OCI-LY1 (cell line): ENCODE results near the gene NCF4.

ENCODE experiments used
- H2AFZ ChIP-seq: fragments of 200-600 bp; sonication (generic), shearing (Covaris generic); 2 replicates; pipeline ENCODE4 v1.6.0; 2014; ENCODE audit warnings: antibody characterized with exemption, mild to moderate bottlenecking, low read length
- H3F3A ChIP-seq: fragments of 200-600 bp; sonication (generic), shearing (Covaris generic); 2 replicates; pipeline ENCODE4 v1.6.0; 2014; ENCODE audit warnings: mild to moderate bottlenecking, antibody characterized with exemption, low read length, moderate library complexity; ENCODE audit not compliant: insufficient read depth
- H3K27ac ChIP-seq: fragments of 200-600 bp; sonication (generic); 2 replicates; pipeline ENCODE4 v1.5.1; 2014; ENCODE audit warnings: low read length, mixed run types, mild to moderate bottlenecking, low read depth; ENCODE audit not compliant: poor library complexity, severe bottlenecking
- H3K27me3 ChIP-seq: fragments of 200-600 bp; sonication (generic); 2 replicates; pipeline ENCODE4 v1.6.0; 2014; ENCODE audit warnings: antibody characterized with exemption, mild to moderate bottlenecking, low read length, moderate library complexity; ENCODE audit not compliant: insufficient read depth
- H3K36me3 ChIP-seq: fragments of 200-600 bp; sonication (generic); 2 replicates; pipeline ENCODE4 v1.6.1; 2014; ENCODE audit warnings: mild to moderate bottlenecking, antibody characterized with exemption, low read length, moderate library complexity, mixed read lengths; ENCODE audit not compliant: insufficient read depth
- H3K4me1 ChIP-seq: fragments of 200-600 bp; sonication (generic); 2 replicates; pipeline ENCODE4 v1.5.1; 2014; ENCODE audit warnings: mild to moderate bottlenecking, low read length, moderate library complexity; ENCODE audit not compliant: insufficient read depth, severe bottlenecking
- H3K4me2 ChIP-seq: fragments of 200-600 bp; sonication (generic), shearing (Covaris generic); 2 replicates; pipeline ENCODE4 v1.6.1; 2014; ENCODE audit warnings: low read length
- H3K4me3 ChIP-seq: fragments of 200-600 bp; sonication (generic); 2 replicates; pipeline ENCODE4 v1.5.1; 2014; ENCODE audit warnings: low read length, low read depth, mild to moderate bottlenecking, mixed read lengths; ENCODE audit not compliant: poor library complexity, severe bottlenecking
- H3K79me2 ChIP-seq: fragments of 200-600 bp; shearing (Covaris generic); 2 replicates; pipeline ENCODE4 v1.6.1; 2016; ENCODE audit warnings: mixed run types, low read length, mixed read lengths; ENCODE audit not compliant: insufficient read depth
- H3K9ac ChIP-seq: fragments of 200-600 bp; sonication (generic), shearing (Covaris generic); 2 replicates; pipeline ENCODE4 v1.6.1; 2014; ENCODE audit warnings: mild to moderate bottlenecking, low read length, mixed read lengths
- H3K9me2 ChIP-seq: fragments of 200-600 bp; sonication (generic), shearing (Covaris generic); 2 replicates; pipeline ENCODE4 v1.6.1; 2014; ENCODE audit warnings: low read depth, mild to moderate bottlenecking, low read length, mixed read lengths
- H3K9me3 ChIP-seq: fragments of 200-600 bp; shearing (Covaris generic); 2 replicates; pipeline ENCODE4 v1.6.1; 2014; ENCODE audit warnings: low read length, mixed read lengths
- H4K20me1 ChIP-seq: fragments of 200-600 bp; sonication (generic), shearing (Covaris generic); 2 replicates; pipeline ENCODE4 v1.6.0; 2016; ENCODE audit warnings: mild to moderate bottlenecking, low read length; ENCODE audit not compliant: insufficient read depth
- EZH2 ChIP-seq: fragments of 200-600 bp; sonication (generic), shearing (Covaris generic); IDR thresholded peaks from 2 replicates; pipeline ENCODE4 v1.8.0; 2017; ENCODE audit warnings: borderline replicate concordance, mixed run types, mild to moderate bottlenecking, antibody characterized with exemption, low read length, moderate library complexity, mixed read lengths
- TF ChIP-seq, protein P1 (sequence below): fragments of 200-600 bp; sonication (generic), shearing (Covaris generic); IDR thresholded peaks from 2 replicates; pipeline ENCODE4 v1.5.1; 2017; ENCODE audit warnings: mild to moderate bottlenecking, antibody characterized with exemption, low read length, moderate library complexity, mixed read lengths

NCF4 gene

GRCh38 chr22:36910461-36910860 lies 49.7 kb downstream of the NCF4 start:
- H3K9me3 ChIP-seq, result no peaks in the 10 kb centered on the region
- no peak overlapping the region for H3K27ac ChIP-seq
- no peaks in the 10 kb centered on the region for H4K20me1 ChIP-seq
- H3K9me2 ChIP-seq, result no peaks in the 10 kb centered on the region
- no peak overlapping the region for H3K4me3 ChIP-seq
- H3K79me2 ChIP-seq, result no peaks in the 10 kb centered on the region
- no peaks in the 10 kb centered on the region for H3K36me3 ChIP-seq
- no peak overlapping the region for H3K4me2 ChIP-seq
- H3K27me3 ChIP-seq, result 0 out of 2 replicates have a peak, but pooled peaks cover 4% of the 10 kb centered on the region
- H3F3A ChIP-seq, result no peaks in the 10 kb centered on the region
- H2AFZ ChIP-seq, result no peak overlapping the region
- no peak for TF ChIP-seq EZH2
- TF ChIP-seq, protein P1, sequence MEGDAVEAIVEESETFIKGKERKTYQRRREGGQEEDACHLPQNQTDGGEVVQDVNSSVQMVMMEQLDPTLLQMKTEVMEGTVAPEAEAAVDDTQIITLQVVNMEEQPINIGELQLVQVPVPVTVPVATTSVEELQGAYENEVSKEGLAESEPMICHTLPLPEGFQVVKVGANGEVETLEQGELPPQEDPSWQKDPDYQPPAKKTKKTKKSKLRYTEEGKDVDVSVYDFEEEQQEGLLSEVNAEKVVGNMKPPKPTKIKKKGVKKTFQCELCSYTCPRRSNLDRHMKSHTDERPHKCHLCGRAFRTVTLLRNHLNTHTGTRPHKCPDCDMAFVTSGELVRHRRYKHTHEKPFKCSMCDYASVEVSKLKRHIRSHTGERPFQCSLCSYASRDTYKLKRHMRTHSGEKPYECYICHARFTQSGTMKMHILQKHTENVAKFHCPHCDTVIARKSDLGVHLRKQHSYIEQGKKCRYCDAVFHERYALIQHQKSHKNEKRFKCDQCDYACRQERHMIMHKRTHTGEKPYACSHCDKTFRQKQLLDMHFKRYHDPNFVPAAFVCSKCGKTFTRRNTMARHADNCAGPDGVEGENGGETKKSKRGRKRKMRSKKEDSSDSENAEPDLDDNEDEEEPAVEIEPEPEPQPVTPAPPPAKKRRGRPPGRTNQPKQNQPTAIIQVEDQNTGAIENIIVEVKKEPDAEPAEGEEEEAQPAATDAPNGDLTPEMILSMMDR, result no peak
- H3K9ac ChIP-seq, result no peak overlapping the region
- peaks cover 8% of the 10 kb centered on the region for H3K4me1 ChIP-seq

DNA sequence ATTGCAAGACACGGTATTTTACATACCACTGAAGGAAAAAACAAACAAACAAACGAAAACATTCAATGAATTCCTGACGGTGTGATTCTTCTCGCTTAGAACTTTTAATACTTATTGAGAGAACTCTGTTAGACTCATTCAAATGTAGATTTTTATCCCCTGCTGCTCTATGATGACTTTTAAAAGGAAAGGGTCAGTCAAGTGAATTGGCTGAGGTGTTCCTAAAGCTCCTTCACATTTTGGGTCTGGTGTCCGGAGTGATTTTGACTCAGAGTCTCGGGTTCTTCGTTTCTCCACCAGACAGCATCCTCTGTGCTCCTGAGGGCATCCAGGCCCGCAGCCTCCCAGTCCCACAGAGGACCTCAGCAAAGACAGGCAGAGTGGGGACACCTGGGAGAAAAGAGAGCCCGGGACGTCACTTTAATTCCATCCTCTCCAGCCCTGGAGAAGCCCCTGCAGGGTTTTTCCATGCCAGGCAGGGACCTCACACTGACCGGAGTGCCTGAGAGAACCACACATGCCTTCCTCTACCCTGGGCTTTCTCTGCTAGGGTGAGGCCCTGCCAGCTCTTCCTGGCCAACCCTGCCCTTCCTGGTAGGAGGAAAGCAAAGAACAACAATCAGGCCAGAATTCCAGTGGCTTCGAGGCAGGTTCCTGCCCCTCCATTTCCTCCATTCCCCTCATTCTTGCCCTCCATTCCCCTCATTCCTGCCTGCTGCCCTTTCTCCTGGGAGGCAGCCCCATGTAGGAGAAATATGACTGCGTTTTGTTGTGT lies 51.3 kb downstream of the NCF4 start:
- Histone ChIP-seq H3K9me2 (no peaks in the 10 kb centered on the region), H3K4me2 (no peak overlapping the region), H3F3A (no peaks in the 10 kb centered on the region), H3K4me3 (no peak overlapping the region), H2AFZ (no peak overlapping the region), H3K9ac (no peak overlapping the region), H3K36me3 (no peaks in the 10 kb centered on the region), H3K27ac (no peak overlapping the region), H3K9me3 (no peaks in the 10 kb centered on the region), H3K79me2 (no peaks in the 10 kb centered on the region), H4K20me1 (no peaks in the 10 kb centered on the region), H3K4me1 (peaks cover 8% of the 10 kb centered on the region), H3K27me3 (0 out of 2 replicates have a peak, but pooled peaks cover 4% of the 10 kb centered on the region)
- TF ChIP-seq, protein P1, result no peak

DNA sequence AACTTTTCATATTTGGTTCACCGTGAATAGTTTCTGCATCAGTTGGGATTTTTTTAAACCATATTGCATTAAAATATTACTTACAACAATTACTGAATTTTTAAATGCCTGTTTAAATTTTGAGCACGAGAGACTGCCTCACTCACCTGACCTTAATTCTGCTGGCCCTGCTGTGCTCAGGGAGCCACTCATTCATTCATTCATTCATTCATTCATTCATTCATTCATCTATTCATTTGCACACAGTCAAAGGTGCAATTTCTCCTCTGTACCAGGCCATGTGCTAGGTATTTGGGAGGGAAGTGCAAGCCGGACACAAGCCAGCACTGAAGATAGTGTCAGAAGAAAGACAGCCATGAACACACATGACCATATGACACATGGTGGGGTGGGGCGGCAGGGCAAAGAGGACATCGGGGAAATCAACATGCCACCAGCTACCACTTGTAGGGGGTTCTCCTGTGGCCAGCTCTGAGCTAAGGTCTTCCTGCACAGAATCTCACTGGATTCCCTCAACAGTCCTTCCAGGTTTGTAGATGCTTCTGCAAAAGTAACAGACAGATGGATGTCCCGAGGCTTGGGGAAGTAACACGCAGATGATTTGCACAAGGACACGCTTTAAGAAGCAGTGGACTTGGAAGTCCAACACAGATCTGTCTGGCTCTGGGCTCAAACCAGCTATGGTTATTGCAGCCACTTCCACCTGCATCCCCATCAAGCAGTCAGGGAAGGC lies 52.1 kb downstream of the NCF4 start:
- Histone ChIP-seq H3K9me2 (no peaks in the 10 kb centered on the region), H3K9me3 (no peaks in the 10 kb centered on the region), H3F3A (no peaks in the 10 kb centered on the region), H3K36me3 (no peaks in the 10 kb centered on the region), H3K79me2 (no peaks in the 10 kb centered on the region), H4K20me1 (no peaks in the 10 kb centered on the region), H3K9ac (no peak overlapping the region), H3K4me1 (peaks cover 8% of the 10 kb centered on the region), H3K4me2 (no peak overlapping the region), H3K4me3 (no peak overlapping the region), H3K27ac (no peak overlapping the region), H2AFZ (no peak overlapping the region), H3K27me3 (0 out of 2 replicates have a peak, but pooled peaks cover 4% of the 10 kb centered on the region)
- no peak for TF ChIP-seq EZH2
- TF ChIP-seq, protein P1, result no peak
